Endodermal cell (in vitro differentiated cells): Measurements from ENCODE around the gene KDM2A. TPM values are rescaled to one million over a fixed set of nuclear protein-coding genes. Genes with fewer than 3 reads are reported as not detected.
A peak's percentile ranks its signal among the peaks of the same experiment; 100 is the strongest.

Source experiments
- DNase-seq: peaks from one replicate; pipeline ENCODE4 v3.0.0-alpha.2; 2017
- H3K27ac ChIP-seq: 2 replicates; pipeline ENCODE4 v1.5.1; 2013; ENCODE audit warnings: mild to moderate bottlenecking, low read depth, low read length, moderate library complexity
- H3K27me3 ChIP-seq: 2 replicates; pipeline ENCODE4 v1.6.1; 2013; ENCODE audit warnings: mild to moderate bottlenecking, low read length, moderate library complexity; ENCODE audit not compliant: insufficient read depth, control insufficient read depth, poor library complexity, severe bottlenecking
- H3K36me3 ChIP-seq: 2 replicates; pipeline ENCODE4 v1.7.0; 2013; ENCODE audit warnings: mild to moderate bottlenecking, low read length, moderate library complexity; ENCODE audit not compliant: control insufficient read depth, insufficient read depth
- H3K4me1 ChIP-seq: one replicate; pipeline ENCODE4 v1.7.0; 2013; ENCODE audit warnings: low read length; ENCODE audit not compliant: control insufficient read depth, insufficient read depth
- H3K4me3 ChIP-seq: 2 replicates; pipeline ENCODE4 v1.5.1; 2013; ENCODE audit warnings: mild to moderate bottlenecking, low read length, moderate library complexity
- H3K9ac ChIP-seq: 2 replicates; pipeline ENCODE4 v1.6.1; 2013; ENCODE audit warnings: mild to moderate bottlenecking, low read length, moderate library complexity; ENCODE audit not compliant: poor library complexity, severe bottlenecking; ENCODE audit errors: extremely low read depth
- H3K9me3 ChIP-seq: 2 replicates; pipeline ENCODE4 v1.6.1; 2013; ENCODE audit warnings: mild to moderate bottlenecking, low read length, moderate library complexity; ENCODE audit not compliant: control insufficient read depth
- H3K27ac Mint-ChIP-seq: 2 replicates; pipeline ENCODE4 v1.8.0; 2020; ENCODE audit warnings: mixed read lengths
- H3K27me3 Mint-ChIP-seq: 2 replicates; pipeline ENCODE4 v1.8.0; 2021; ENCODE audit warnings: mild to moderate bottlenecking, mixed read lengths; ENCODE audit not compliant: insufficient read depth
- H3K36me3 Mint-ChIP-seq: 2 replicates; pipeline ENCODE4 v1.8.0; 2020; ENCODE audit warnings: low read depth, mixed read lengths
- H3K4me1 Mint-ChIP-seq: 2 replicates; pipeline ENCODE4 v1.8.0; 2020; ENCODE audit warnings: mixed read lengths
- H3K4me3 Mint-ChIP-seq: 2 replicates; pipeline ENCODE4 v1.8.0; 2020; ENCODE audit warnings: mild to moderate bottlenecking, moderate library complexity, mixed read lengths
- H3K9me3 Mint-ChIP-seq: 2 replicates; pipeline ENCODE4 v1.8.0; 2020; ENCODE audit warnings: mild to moderate bottlenecking, mixed read lengths
- WGBS, 2 experiments: methylation state at CpG; one replicate each; pipeline versions ENCODE4 v1.1.5 to v1.1.7; 2013; ENCODE audit warnings: missing lambda C conversion rate in 2 of 2, mixed read lengths in 1 of 2; ENCODE audit not compliant: insufficient coverage in 1 of 2, insufficient read length in 1 of 2; 5-methylcytosine and 5-hydroxymethylcytosine counted together
- total RNA-seq, 2 donors: library from RNA; stranded (reverse); fragmentation: NEBNext Ultra II Directional in 1 of 2; extraction: Animal tissue kit (Norgen Biotek cat#: 25700) in 1 of 2; gene quantifications; 2 replicates in 1 of 2; 3 replicates in 1 of 2; pipeline ENCODE4 v1.2.1, GENCODE V29; 2021
- TF ChIP-seq, protein P1 (sequence below): fragments of 200-600 bp; sonication (generic); conservative IDR thresholded peaks from 2 replicates; pipeline ENCODE4 v1.5.0; 2021; ENCODE audit warnings: antibody characterized with exemption, mild to moderate bottlenecking

The KDM2A gene
- total RNA-seq, 2 donors from 2014 or later, result 59.4 to 75.4 TPM

GRCh38 chr11:67268962-67269268 is 149.9 kb downstream of the KDM2A start:
- Mint-ChIP-seq H3K4me3 (peak overlapping the region; percentile 92), H3K27ac (no peak overlapping the region), H3K9me3 (no peaks in the 10 kb centered on the region), H3K36me3 (peaks cover 6% of the 10 kb centered on the region), H3K4me1 (peaks cover 27% of the 10 kb centered on the region), H3K27me3 (peaks cover 18% of the 10 kb centered on the region)
- Histone ChIP-seq H3K27me3 (no peaks in the 10 kb centered on the region), H3K4me3 (no peak overlapping the region), H3K4me1 (peaks cover 19% of the 10 kb centered on the region), H3K9ac (no peak overlapping the region), H3K27ac (no peak overlapping the region), H3K36me3 (peaks cover 28% of the 10 kb centered on the region), H3K9me3 (no peaks in the 10 kb centered on the region)
- WGBS, 2 experiments, result 92 to 93% methylated on average over 11 to 13 of the region's 13 CpGs
- DNase-seq, result no peak
- TF ChIP-seq, protein P1, sequence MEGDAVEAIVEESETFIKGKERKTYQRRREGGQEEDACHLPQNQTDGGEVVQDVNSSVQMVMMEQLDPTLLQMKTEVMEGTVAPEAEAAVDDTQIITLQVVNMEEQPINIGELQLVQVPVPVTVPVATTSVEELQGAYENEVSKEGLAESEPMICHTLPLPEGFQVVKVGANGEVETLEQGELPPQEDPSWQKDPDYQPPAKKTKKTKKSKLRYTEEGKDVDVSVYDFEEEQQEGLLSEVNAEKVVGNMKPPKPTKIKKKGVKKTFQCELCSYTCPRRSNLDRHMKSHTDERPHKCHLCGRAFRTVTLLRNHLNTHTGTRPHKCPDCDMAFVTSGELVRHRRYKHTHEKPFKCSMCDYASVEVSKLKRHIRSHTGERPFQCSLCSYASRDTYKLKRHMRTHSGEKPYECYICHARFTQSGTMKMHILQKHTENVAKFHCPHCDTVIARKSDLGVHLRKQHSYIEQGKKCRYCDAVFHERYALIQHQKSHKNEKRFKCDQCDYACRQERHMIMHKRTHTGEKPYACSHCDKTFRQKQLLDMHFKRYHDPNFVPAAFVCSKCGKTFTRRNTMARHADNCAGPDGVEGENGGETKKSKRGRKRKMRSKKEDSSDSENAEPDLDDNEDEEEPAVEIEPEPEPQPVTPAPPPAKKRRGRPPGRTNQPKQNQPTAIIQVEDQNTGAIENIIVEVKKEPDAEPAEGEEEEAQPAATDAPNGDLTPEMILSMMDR, result no peak

- Histone ChIP-seq H3K27me3 (no peaks in the 10 kb centered on the region), H3K4me3 (peak overlapping the region; percentile 59), H3K27ac (no peak overlapping the region), H3K36me3 (peaks cover 28% of the 10 kb centered on the region), H3K9me3 (no peaks in the 10 kb centered on the region), H3K4me1 (peaks cover 19% of the 10 kb centered on the region), H3K9ac (no peak overlapping the region)
- H3K36me3 Mint-ChIP-seq, result peaks cover 6% of the 10 kb centered on the region
- peak overlapping the region; percentile 41 for H3K4me3 Mint-ChIP-seq
- peaks cover 10% of the 10 kb centered on the region for H3K27me3 Mint-ChIP-seq
- H3K4me1 Mint-ChIP-seq, result peaks cover 27% of the 10 kb centered on the region
- peak overlapping the region; percentile 62 for H3K27ac Mint-ChIP-seq
- no peak for DNase-seq
- WGBS, 2 experiments, result 69 to 86% methylated on average over 7 to 14 of the region's 15 CpGs
- TF ChIP-seq, protein P1, result no peak
- H3K9me3 Mint-ChIP-seq, result no peaks in the 10 kb centered on the region
Observed at GRCh38 chr11:67269401-67270255, 150.6 kb downstream of the KDM2A start.

GRCh38 chr11:67270256-67271204 is 151.5 kb downstream of the KDM2A start:
- Histone ChIP-seq H3K36me3 (peaks cover 28% of the 10 kb centered on the region), H3K9me3 (no peaks in the 10 kb centered on the region), H3K27me3 (no peaks in the 10 kb centered on the region), H3K4me3 (peak overlapping the region; percentile 59), H3K4me1 (peaks cover 19% of the 10 kb centered on the region), H3K9ac (no peak overlapping the region), H3K27ac (no peak overlapping the region)
- TF ChIP-seq, protein P1, result no peak
- WGBS, 2 experiments, result 38 to 43% methylated on average over 24 to 28 of the region's 28 CpGs
- no peaks in the 10 kb centered on the region for H3K9me3 Mint-ChIP-seq
- peak; percentile 85 for DNase-seq
- H3K36me3 Mint-ChIP-seq, result peaks cover 6% of the 10 kb centered on the region
- peak overlapping the region; percentile 62 for H3K27ac Mint-ChIP-seq
- peak overlapping the region; percentile 41 for H3K4me3 Mint-ChIP-seq
- peaks cover 3% of the 10 kb centered on the region for H3K27me3 Mint-ChIP-seq
- H3K4me1 Mint-ChIP-seq, result peaks cover 27% of the 10 kb centered on the region
